Skeletal muscle satellite cell (primary cell): ENCODE data around the gene CTSW.

Experiments
- H3K27me3 ChIP-seq: 2 replicates; pipeline ENCODE4 v1.7.0; 2013; ENCODE audit warnings: low read length; ENCODE audit not compliant: control insufficient read depth, insufficient read depth
- H3K36me3 ChIP-seq: 2 replicates; pipeline ENCODE4 v1.7.0; 2013; ENCODE audit warnings: mild to moderate bottlenecking, control low read depth, low read length; ENCODE audit not compliant: insufficient read depth
- H3K4me1 ChIP-seq: 2 replicates; pipeline ENCODE4 v1.7.0; 2013; ENCODE audit warnings: low read length; ENCODE audit not compliant: control insufficient read depth, insufficient read depth
- H3K4me2 ChIP-seq: 2 replicates; pipeline ENCODE4 v1.7.0; 2013; ENCODE audit warnings: mild to moderate bottlenecking, low read length
- H3K4me3 ChIP-seq: 2 replicates; pipeline ENCODE4 v1.7.0; 2013; ENCODE audit warnings: low read length
- H3K9ac ChIP-seq: 2 replicates; pipeline ENCODE4 v1.7.0; 2013; ENCODE audit warnings: mild to moderate bottlenecking, low read depth, low read length, moderate library complexity
- H3K9me3 ChIP-seq: replicated peaks from 2 replicates; pipeline ENCODE4 v1.7.0; 2013; ENCODE audit warnings: mild to moderate bottlenecking, control low read depth, low read length

The CTSW gene

DNA sequence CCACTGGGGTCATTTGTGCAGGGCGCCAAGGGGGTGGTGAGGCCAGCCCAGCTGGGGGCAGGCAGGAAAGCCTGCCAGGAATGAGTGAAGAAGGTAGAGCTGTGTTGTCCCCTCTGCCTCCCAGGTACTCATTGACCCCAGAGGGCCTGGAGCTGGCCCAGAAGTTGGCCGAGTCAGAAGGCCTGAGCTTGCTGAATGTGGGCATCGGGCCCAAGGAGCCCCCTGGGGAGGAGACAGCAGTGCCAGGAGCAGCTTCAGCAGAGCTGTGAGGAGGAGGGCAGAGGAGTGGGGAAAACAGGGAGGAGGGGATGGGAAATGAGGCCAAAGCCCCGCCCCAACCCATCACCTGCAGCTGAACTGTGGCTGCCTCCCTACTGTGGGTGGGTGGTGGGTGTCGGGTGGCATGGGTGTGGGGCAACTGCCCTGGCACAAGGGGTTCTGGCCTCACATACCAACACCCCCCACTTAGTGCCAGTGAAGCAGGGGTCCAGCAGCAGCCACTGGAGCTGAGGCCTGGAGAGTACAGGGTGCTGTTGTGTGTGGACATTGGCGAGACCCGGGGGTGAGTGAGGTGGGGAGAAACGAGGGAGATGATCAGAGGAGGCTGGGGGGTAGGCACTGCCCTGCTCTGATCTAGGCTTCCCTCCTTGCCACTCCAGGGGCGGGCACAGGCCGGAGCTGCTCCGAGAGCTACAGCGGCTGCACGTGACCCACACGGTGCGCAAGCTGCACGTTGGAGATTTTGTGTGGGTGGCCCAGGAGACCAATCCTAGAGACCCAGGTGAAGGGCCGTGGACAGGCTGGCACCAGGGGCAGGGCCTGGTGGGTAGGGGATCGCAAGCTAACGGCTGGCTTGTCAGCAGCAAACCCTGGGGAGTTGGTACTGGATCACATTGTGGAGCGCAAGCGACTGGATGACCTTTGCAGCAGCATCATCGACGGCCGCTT lies 16.4 kb upstream of the CTSW start:
- Histone ChIP-seq H3K9me3 (no peaks in the 10 kb centered on the region), H3K27me3 (no peaks in the 10 kb centered on the region), H3K4me1 (peaks cover 27% of the 10 kb centered on the region), H3K4me3 (no peak overlapping the region), H3K9ac (no peak overlapping the region), H3K4me2 (peak overlapping the region; percentile 83), H3K36me3 (peaks cover 63% of the 10 kb centered on the region)

DNA sequence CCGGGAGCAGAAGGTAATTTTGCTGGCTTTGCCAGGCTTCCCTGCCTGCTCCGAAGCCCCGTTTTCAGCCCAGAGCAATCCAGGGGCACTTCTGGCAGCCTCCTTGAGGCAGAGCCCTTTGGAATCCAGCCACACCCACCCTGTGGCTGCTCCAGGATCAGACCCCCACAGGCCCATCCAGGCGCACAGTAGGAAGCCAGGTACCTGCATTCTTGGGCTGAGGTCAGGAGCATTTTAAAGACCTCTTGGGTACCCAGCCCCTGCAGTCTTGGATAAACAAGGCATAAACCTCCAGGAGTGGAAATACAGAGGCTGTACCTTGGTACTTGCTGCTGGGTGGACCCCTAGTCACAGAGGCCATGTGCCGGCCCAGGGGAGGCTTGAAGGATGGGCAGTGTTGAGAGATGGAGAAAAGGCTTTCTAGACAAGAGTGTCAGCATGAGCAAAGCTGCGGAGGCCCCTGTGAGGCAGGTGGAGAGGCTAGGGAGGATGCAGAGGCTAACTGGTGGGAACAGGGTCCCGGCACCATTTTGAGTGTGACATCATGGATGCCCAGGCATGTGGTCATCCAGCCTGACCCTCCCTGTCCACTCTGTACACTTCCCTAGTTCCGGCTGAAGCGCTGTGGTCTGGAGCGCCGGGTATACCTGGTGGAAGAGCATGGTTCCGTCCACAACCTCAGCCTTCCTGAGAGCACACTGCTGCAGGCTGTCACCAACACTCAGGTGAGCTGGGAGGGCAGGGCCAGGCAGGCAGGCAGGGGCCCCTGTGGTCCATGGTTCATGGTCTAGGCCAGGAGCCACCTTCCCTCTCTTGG lies 15.5 kb upstream of the CTSW start:
- Histone ChIP-seq H3K4me2 (no peak overlapping the region), H3K9ac (no peak overlapping the region), H3K27me3 (no peaks in the 10 kb centered on the region), H3K36me3 (peaks cover 72% of the 10 kb centered on the region), H3K9me3 (no peaks in the 10 kb centered on the region), H3K4me1 (peaks cover 27% of the 10 kb centered on the region), H3K4me3 (no peak overlapping the region)

DNA sequence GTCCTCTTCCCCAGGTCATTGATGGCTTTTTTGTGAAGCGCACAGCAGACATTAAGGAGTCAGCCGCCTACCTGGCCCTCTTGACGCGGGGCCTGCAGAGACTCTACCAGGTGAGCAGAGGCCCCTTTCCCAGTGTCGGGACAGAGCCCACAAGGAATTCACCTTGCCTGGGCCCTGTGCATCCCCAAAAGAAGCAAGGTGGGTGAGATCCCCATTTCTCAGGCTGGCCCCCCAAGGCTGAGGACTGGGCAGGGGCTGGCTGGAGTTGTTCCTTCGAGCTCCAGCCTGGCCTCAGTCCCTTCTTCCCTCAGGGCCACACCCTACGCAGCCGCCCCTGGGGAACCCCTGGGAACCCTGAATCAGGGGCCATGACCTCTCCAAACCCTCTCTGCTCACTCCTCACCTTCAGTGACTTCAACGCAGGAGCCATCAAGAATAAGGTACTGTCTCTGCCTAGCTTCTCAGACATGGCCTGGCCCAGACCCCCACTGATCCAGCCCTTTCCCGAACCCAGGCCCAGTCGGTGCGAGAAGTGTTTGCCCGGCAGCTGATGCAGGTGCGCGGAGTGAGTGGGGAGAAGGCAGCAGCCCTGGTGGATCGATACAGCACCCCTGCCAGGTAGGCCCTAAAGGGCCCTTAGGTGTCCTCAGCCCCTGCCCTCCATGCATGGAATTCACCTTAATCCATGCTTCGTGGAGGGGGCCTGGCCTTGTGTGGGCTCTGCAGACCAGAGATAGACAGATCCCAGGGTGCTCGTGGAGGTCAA lies 14.7 kb upstream of the CTSW start:
- Histone ChIP-seq H3K4me3 (no peak overlapping the region), H3K9ac (no peak overlapping the region), H3K9me3 (no peaks in the 10 kb centered on the region), H3K27me3 (no peaks in the 10 kb centered on the region), H3K36me3 (peaks cover 80% of the 10 kb centered on the region), H3K4me1 (peaks cover 22% of the 10 kb centered on the region), H3K4me2 (no peak overlapping the region)

DNA sequence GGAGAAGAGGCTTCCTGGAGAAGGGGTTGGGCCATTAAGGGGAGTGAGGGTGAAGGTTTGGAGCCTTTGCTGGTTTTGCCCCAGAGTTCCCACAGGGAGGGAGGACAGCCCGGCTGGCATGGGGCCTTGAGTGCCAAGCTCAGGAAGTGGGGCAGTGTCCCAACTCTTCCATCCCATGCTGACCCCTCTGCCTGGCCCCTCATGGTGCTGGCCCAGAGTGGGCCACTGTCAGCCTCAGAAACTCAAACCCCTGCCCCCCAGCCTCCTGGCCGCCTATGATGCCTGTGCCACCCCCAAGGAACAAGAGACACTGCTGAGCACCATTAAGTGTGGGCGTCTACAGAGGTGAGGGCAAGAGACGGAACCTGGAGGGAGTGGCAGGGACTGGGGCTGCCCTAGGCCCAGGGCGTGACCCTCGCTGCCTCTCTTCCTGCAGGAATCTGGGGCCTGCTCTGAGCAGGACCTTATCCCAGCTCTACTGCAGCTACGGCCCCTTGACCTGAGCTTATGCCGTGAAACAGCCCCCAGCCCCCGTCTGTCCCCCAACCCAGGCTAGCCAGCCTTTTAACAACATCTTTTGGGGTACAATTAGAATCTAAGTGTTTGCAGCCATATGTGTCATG lies 14.0 kb upstream of the CTSW start:
- Histone ChIP-seq H3K27me3 (no peaks in the 10 kb centered on the region), H3K9me3 (no peaks in the 10 kb centered on the region), H3K4me2 (no peak overlapping the region), H3K9ac (no peak overlapping the region), H3K36me3 (peaks cover 88% of the 10 kb centered on the region), H3K4me1 (peaks cover 28% of the 10 kb centered on the region), H3K4me3 (no peak overlapping the region)

DNA sequence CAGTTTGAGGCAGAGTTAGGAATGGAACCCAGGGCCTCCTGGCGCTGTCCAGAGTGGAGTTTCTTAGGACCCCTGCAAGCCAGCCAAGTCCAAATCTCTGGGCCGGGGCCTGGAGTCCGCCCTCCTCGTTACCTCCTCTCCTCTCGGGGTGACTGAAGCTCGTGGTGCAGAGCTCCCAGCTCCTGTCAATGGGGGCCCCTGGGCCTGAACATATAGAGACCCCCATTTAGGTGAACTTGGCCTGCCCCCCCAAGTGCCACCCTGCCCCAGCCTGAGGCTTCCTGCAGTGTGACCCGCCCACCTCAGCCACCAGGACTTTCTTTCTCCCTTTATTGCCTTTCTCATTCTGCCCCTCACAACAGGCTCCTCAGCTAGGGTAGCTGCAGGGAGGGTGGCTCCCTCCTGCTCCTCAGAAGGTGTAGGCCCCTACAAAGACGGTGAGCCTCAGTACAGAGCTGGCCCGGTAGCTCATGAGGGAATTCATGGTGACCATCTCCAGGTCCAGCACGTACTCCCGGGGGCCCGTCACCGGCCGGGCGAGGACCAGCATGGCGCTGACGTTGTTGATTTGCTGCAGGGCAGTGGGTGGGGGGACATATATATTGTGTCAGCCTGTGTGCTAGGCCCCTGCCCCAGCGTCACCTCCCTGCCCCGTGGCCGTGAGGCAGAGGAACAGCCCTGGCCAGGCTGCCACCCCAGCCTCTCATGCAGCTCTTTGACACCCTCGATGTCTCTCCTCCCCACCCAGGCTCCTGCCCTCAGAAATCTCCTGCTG lies 12.9 kb upstream of the CTSW start:
- Histone ChIP-seq H3K4me3 (no peak overlapping the region), H3K4me1 (peaks cover 33% of the 10 kb centered on the region)

DNA sequence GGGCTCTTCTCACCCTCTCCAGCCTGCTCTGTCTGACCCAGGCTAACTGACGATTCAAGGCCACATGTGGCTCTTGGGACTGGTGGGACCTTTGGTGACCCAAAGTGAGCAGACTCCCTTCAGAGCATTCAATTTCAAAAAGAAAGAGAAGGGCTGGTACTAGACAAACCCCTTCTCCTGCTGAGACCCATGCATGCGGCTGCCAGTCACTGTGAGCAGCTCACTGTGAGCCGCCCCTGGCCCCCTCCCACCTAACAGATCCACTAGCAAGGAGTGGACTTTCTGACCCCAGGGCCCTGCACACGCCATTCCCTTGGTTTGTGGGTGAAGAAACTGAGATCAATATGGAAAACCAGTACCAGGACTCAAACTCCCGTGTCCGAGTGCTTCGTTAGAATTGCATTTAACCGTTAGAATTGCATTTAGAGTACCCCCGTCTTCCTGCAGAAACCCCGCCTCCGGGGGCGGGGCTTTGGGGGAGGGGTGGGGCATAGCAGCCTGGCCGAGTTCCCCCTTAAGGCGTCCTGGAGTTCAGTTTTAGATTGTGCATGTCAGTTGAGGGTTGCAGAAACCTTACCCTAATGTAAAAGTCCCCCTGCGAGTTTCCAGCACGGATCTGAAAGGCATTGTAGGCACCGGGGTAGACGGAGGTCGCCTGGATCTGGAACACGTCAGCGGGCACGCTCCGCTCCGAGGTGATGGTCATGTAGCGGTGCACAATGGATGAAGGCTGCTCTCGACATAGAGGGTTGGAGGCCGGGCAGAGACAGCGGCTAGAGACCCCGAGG lies 12.2 kb upstream of the CTSW start:
- peaks cover 84% of the 10 kb centered on the region for H3K36me3 ChIP-seq

More for the DNA sequence above, 12.9 kb upstream of the CTSW start:
- Histone ChIP-seq H3K36me3 (peaks cover 92% of the 10 kb centered on the region), H3K9me3 (no peaks in the 10 kb centered on the region), H3K9ac (no peak overlapping the region), H3K27me3 (no peaks in the 10 kb centered on the region), H3K4me2 (no peak overlapping the region)

DNA sequence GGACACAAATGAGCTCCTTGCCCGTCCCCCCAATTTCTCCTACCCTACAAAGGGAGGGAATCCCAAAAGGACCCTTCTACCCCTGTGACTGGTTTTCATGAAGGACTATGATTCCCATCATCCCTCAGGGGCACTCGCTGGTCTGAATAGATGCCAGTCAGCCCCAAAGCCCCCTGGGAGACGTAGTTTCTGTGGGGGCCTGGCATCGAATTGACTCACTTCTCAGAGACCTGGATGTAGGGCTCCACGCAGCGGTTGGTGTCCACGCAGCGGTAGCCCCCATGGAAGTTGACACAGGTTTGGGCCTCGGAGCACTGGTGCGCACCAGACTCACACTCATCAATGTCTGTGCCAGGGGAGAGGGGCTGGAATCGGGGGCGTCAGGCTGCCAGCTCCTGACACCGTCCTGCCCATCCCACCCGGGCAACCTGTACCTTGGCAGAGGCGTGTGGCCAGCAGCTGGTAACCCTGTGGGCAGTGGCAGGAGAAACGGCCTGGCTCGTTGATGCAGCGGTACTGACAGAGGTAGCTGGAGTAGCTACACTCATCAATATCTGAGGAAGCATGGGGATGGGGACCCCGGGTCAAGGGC lies 11.5 kb upstream of the CTSW start:
- Histone ChIP-seq H3K27me3 (no peaks in the 10 kb centered on the region), H3K9ac (no peak overlapping the region), H3K4me2 (no peak overlapping the region), H3K9me3 (no peaks in the 10 kb centered on the region), H3K36me3 (peaks cover 77% of the 10 kb centered on the region), H3K4me1 (peaks cover 23% of the 10 kb centered on the region), H3K4me3 (no peak overlapping the region)

More for the DNA sequence above, 12.2 kb upstream of the CTSW start:
- Histone ChIP-seq H3K4me2 (no peak overlapping the region), H3K9ac (no peak overlapping the region), H3K4me3 (no peak overlapping the region), H3K9me3 (no peaks in the 10 kb centered on the region), H3K4me1 (peaks cover 30% of the 10 kb centered on the region), H3K27me3 (no peaks in the 10 kb centered on the region)

DNA sequence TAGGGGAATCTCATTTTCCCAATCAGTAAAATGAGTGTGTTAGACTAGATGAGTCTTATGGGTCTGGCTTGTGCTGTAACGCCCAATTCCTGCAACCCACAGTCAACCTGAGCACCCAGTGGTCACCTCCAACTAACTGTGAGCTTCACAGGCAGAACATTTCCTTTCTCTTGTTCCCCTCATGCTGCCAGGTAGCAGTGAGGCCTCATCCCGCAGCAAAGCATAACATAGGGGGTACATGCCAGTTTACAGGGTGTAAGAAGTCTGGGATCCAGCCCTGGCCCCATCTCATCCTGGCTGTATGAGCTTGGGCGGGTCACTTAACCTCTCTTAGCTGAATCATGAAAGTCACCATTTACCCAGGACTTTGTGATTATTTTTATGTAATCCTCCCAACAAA lies 10.7 kb upstream of the CTSW start:
- Histone ChIP-seq H3K9me3 (no peaks in the 10 kb centered on the region), H3K27me3 (no peaks in the 10 kb centered on the region), H3K4me3 (no peak overlapping the region), H3K36me3 (peaks cover 70% of the 10 kb centered on the region), H3K4me1 (peaks cover 26% of the 10 kb centered on the region), H3K4me2 (no peak overlapping the region), H3K9ac (no peak overlapping the region)

DNA sequence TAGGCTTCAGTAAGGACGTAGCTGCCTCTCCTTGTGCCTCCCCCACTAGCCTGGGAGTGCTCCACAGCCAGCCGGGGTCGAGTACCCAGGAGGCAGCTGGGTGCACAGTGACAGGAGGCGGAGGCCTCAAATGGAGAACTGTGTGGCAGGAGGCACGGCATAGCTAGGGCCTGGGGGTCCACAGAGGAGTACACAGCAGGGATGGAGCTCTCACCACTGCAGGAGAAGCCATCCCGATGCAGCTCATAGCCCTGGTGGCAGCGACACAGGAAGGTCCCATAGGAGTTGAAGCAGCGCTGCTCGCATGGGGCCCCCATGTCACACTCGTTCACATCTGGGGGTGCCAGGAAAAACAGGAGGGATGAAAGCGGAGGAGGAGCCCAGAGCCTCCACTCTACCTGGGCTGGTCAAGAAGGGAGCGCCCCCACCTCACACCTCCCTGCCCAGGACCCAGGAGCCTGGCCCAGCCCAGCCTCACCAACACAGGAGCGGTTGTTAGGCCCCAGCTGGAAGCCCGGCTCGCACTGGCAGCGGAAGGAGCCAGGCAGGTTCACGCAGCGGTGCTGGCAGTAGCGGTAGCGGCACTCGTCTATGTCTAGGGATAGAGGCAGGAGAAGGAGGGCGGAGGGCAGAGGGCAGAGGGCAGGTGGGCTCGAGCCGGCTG lies 9.9 kb upstream of the CTSW start:
- Histone ChIP-seq H3K27me3 (no peaks in the 10 kb centered on the region), H3K9me3 (no peaks in the 10 kb centered on the region), H3K4me1 (peaks cover 26% of the 10 kb centered on the region), H3K9ac (no peak overlapping the region), H3K4me2 (peak overlapping the region; percentile 93), H3K4me3 (no peak overlapping the region), H3K36me3 (peaks cover 61% of the 10 kb centered on the region)
